Gastroesophageal sphincter (tissue), 3 donors: ENCODE measurements around the gene ANKRD13B.

Experiments
- CTCF ChIP-seq, 4 experiments: fragments of 200-600 bp in 2 of 4; fragments of 450-650 bp in 2 of 4; sonication (generic) in 1 of 4; IDR thresholded peaks; one replicate each; pipeline ENCODE4 v1.5.1; 2017 to 2019; ENCODE audit warnings: antibody characterized with exemption in 4 of 4, mild to moderate bottlenecking in 2 of 4, moderate library complexity in 2 of 4
- POLR2AphosphoS5 ChIP-seq: sonication (generic); formaldehyde crosslinking; IDR thresholded peaks from one replicate; pipeline ENCODE4 v1.6.1; 2017; ENCODE audit warnings: antibody characterized with exemption

- TF ChIP-seq CTCF (IDR thresholded peaks at IDR 0.05) (no peak), POLR2AphosphoS5 (no peak)
These were observed 8.4 kb upstream of the ANKRD13B start for GRCh38 chr17:29584452-29585079.
